ENCODE results near the gene DSG2.
"Not testable (repeated sequence)": the region's sequence is repeated elsewhere in the genome, so short reads cannot be mapped to it uniquely, and the experiment has no call there.

Gene DSG2

DNA sequence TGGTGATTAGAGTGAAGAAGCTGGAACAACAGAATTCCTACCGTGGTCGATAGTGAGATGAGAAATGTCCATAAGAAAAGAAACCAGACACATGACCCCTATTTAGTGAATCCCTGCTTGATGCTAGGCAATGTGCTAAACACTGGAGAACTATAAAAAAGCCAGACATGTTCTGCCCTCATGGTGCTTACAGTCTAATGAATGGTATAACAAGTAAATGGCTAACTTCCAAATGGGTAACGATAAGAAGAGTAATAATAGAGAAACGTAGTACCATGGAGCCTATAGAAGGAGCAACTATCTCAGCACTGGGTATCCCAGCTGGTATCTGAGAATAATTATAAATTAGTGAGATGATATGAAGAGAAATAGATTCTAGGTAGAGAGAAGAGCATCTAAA, 5.0 kb downstream of the DSG2 start:
- no peaks in the 10 kb centered on the region for H3K27me3 ChIP-seq (ENCODE audit: control insufficient read depth, insufficient read depth, low read length)
- no peak overlapping the region for H3K27ac ChIP-seq (ENCODE audit: low read length)
- H3K4me3 ChIP-seq (ENCODE audit: low read length): no peak overlapping the region
- H3K9ac ChIP-seq (ENCODE audit: low read length): no peak overlapping the region
- no peaks in the 10 kb centered on the region for H3K9me3 ChIP-seq (ENCODE audit: control insufficient read depth, low read depth, low read length)
- no peaks in the 10 kb centered on the region for H3K36me3 ChIP-seq (ENCODE audit: control insufficient read depth, low read depth, low read length)
- peaks cover 16% of the 10 kb centered on the region for H3K4me1 ChIP-seq (ENCODE audit: control insufficient read depth, low read depth, low read length)

DNA sequence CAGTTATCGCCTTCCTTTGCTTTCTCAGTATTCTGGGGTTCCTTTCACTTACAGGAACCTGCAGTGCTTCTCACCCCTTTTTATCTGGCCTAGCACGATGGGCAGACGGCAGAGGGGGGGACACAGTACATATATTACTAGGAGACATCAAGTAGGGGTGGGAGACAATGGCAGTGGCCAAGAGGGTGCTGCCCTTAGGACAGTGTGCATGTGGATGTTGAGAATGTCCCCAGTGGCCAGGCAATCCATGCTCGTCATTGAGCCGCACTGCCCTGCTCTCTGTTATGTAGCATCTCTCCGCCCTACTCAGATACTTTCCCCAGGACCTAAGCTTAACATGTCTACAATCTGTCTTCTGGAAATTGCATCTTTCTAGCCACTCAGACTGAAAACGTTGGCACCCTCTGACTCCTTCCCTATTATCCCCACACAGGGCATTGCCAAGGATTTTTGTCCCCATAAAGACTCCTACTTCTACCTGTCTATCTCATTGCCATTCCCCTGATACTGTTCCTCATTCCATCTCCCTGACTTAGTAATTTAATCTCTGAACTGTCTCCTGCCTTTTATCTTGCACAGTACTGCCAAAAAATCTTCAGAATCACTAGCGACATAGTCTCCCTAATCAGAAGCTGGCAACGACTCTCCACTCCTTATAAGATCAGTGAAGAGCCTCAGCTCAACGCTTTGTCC, 6.6 kb downstream of the DSG2 start:
- H3K9me3 ChIP-seq (ENCODE audit: control insufficient read depth, low read depth, low read length): no peaks in the 10 kb centered on the region
- no peak overlapping the region for H3K27ac ChIP-seq (ENCODE audit: low read length)
- peaks cover 1% of the 10 kb centered on the region for H3K36me3 ChIP-seq (ENCODE audit: control insufficient read depth, low read depth, low read length)
- no peak overlapping the region for H3K9ac ChIP-seq (ENCODE audit: low read length)
- no peak overlapping the region for H3K4me3 ChIP-seq (ENCODE audit: low read length)
- H3K4me1 ChIP-seq (ENCODE audit: control insufficient read depth, low read depth, low read length): peaks cover 9% of the 10 kb centered on the region
- H3K27me3 ChIP-seq (ENCODE audit: control insufficient read depth, insufficient read depth, low read length): no peaks in the 10 kb centered on the region

DNA sequence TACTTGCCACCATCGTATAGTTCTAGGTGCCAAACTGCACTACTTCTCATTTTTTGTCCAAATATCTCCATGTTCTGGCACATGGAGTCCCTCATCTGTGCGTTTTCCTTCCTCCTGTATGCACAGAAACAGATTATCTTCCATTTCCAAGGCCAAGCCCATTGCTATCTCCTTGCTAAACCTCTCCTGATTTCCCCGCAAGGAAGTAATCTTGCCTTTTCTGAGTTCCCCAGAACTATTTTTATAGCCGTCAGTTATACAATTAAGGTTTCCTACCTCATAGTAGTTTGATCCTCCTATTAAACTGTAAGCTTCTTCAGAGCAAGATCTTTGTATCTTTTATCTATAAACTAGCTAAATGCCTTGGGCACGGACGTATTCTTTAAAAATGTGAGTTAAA, 7.2 kb downstream of the DSG2 start:
- peaks cover 5% of the 10 kb centered on the region for H3K36me3 ChIP-seq (ENCODE audit: control insufficient read depth, low read depth, low read length)
- H3K27me3 ChIP-seq (ENCODE audit: control insufficient read depth, insufficient read depth, low read length): no peaks in the 10 kb centered on the region
- H3K4me3 ChIP-seq (ENCODE audit: low read length): no peak overlapping the region
- H3K9me3 ChIP-seq (ENCODE audit: control insufficient read depth, low read depth, low read length): no peaks in the 10 kb centered on the region
- H3K9ac ChIP-seq (ENCODE audit: low read length): no peak overlapping the region
- H3K4me1 ChIP-seq (ENCODE audit: control insufficient read depth, low read depth, low read length): peaks cover 4% of the 10 kb centered on the region
- H3K27ac ChIP-seq (ENCODE audit: low read length): no peak overlapping the region

DNA sequence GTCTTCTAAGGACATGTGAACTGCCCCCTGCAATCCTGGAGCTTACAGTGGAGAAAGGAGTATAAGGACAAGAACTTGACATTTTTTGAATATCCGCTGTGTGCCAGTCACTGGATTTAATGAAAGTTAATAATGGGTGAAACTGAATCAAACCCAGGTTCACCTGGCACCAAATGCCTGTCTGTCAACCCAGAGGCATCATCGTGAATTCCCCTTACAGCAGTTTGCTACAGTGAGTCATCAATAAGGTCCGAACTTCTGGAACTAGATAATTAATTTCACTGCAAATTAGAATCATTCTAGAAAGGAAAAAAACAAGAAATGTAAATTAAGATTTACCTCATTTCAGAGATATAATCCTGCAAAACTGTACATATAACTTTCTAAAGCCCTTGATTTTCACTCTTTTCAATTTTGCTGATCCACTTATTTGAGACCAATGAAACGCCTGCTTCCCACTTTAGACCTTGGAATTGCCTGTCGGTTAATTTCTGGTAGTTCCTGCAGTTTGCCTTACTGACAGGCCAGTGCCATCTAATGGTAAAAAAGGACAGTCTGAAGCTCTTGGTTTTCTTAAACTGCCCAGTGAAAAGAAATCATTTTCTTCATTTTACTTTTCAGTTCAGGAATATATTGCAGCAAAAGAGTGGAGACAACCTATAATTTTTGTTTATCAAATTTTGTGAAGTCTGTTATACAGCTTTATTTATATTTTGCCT, 8.2 kb downstream of the DSG2 start:
- Histone ChIP-seq H3K27me3 (ENCODE audit: control insufficient read depth, insufficient read depth, low read length) (no peaks in the 10 kb centered on the region), H3K4me3 (ENCODE audit: low read length) (no peak overlapping the region)

DNA sequence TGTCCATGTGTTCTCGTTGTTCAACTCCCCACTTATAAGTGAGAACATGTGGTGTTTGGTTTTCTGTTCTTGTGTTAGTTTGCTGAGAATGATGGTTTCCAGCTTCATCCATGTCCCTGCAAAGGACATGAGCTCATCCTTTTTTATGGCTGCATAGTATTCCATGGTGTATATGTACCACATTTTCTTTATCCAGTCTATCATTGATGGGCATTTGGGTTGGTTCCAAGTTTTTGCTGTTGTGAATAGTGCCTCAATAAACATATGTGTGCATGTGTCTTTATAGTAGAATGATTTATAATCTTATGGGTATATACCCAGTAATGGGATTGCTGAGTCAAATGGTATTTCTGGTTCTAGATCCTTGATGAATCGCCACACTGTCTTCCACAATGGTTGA, 9.1 kb downstream of the DSG2 start:
- not testable (repeated sequence) for H3K4me1 ChIP-seq (ENCODE audit: control insufficient read depth, low read depth, low read length); H3K36me3 ChIP-seq (ENCODE audit: control insufficient read depth, low read depth, low read length)

More for the DNA sequence above, 8.2 kb downstream of the DSG2 start:
- Histone ChIP-seq H3K27ac (ENCODE audit: low read length) (no peak overlapping the region), H3K4me1 (ENCODE audit: control insufficient read depth, low read depth, low read length) (no peaks in the 10 kb centered on the region), H3K9ac (ENCODE audit: low read length) (no peak overlapping the region), H3K9me3 (ENCODE audit: control insufficient read depth, low read depth, low read length) (no peaks in the 10 kb centered on the region), H3K36me3 (ENCODE audit: control insufficient read depth, low read depth, low read length) (peaks cover 5% of the 10 kb centered on the region)

DNA sequence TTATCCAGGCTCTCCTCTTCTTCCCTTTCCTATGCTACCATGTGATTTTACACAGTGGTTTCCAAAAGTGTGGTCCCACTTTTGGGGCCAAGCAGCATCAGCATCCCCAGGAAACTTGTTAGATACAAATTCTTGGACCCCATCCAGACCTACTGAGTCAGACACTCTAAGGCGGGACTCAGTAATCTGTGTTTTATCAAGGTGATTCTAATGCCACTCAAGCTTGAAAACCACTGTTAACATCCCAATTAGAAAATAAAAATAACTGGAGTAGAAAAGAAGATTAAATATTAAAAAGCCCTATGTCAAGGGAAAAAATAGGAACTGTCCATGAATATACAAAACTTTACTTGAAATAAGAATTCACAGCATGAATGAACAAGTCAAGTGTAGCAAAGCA, 10.8 kb downstream of the DSG2 start:
- no peak overlapping the region for H3K27ac ChIP-seq (ENCODE audit: low read length)
- peaks cover 5% of the 10 kb centered on the region for H3K4me1 ChIP-seq (ENCODE audit: control insufficient read depth, low read depth, low read length)
- H3K36me3 ChIP-seq (ENCODE audit: control insufficient read depth, low read depth, low read length): peaks cover 5% of the 10 kb centered on the region
- H3K27me3 ChIP-seq (ENCODE audit: control insufficient read depth, insufficient read depth, low read length): no peaks in the 10 kb centered on the region
- no peak overlapping the region for H3K9ac ChIP-seq (ENCODE audit: low read length)
- no peaks in the 10 kb centered on the region for H3K9me3 ChIP-seq (ENCODE audit: control insufficient read depth, low read depth, low read length)
- H3K4me3 ChIP-seq (ENCODE audit: low read length): no peak overlapping the region

More for the DNA sequence above, 9.1 kb downstream of the DSG2 start:
- H3K9me3 ChIP-seq (ENCODE audit: control insufficient read depth, low read depth, low read length); H3K4me3 ChIP-seq (ENCODE audit: low read length); H3K27me3 ChIP-seq (ENCODE audit: control insufficient read depth, insufficient read depth, low read length); H3K9ac ChIP-seq (ENCODE audit: low read length); H3K27ac ChIP-seq (ENCODE audit: low read length): not testable (repeated sequence)

DNA sequence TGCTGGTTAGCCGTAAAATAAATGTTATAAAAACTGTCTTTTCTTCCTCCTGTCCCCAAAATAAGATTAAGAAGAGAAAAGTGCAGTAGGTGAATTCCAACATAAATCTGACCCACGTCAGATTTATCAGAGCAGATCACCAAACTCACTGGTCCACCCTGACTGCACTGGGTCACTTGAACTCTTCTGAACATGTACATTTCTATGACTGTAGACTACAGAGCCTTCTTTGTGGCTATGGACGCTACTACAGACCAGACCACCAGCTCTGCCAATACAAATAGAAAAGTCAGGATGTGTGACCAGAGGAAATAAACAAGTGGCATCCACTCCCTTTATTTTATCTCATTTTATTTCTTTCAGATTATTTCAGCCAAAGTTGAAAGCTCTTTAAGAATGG, 11.6 kb downstream of the DSG2 start:
- Histone ChIP-seq H3K9me3 (ENCODE audit: control insufficient read depth, low read depth, low read length) (no peaks in the 10 kb centered on the region), H3K9ac (ENCODE audit: low read length) (no peak overlapping the region), H3K27me3 (ENCODE audit: control insufficient read depth, insufficient read depth, low read length) (no peaks in the 10 kb centered on the region), H3K4me1 (ENCODE audit: control insufficient read depth, low read depth, low read length) (peaks cover 5% of the 10 kb centered on the region), H3K36me3 (ENCODE audit: control insufficient read depth, low read depth, low read length) (peaks cover 5% of the 10 kb centered on the region), H3K27ac (ENCODE audit: low read length) (no peak overlapping the region), H3K4me3 (ENCODE audit: low read length) (no peak overlapping the region)

DNA sequence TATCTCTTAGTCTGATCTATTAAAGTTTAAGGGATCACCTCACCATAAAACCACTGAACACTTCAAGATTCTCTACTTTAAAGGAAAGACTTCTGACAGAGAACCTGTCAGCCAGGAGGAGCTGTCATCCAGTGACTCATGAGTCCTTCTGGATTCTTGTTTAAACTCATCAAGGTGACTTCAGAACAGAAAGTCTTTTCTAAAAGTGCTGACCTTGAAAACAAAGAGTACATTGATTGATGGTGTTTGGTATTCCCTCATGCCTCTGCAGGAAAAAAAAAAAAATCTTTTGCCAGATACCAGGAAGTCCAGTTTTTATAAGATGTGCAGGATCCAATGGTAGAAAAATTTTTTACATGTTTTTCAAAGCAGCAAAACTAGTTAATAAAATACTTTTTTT, 12.3 kb downstream of the DSG2 start:
- Histone ChIP-seq H3K4me3 (ENCODE audit: low read length) (no peak overlapping the region), H3K36me3 (ENCODE audit: control insufficient read depth, low read depth, low read length) (peaks cover 5% of the 10 kb centered on the region), H3K4me1 (ENCODE audit: control insufficient read depth, low read depth, low read length) (peaks cover 5% of the 10 kb centered on the region), H3K27me3 (ENCODE audit: control insufficient read depth, insufficient read depth, low read length) (no peaks in the 10 kb centered on the region), H3K27ac (ENCODE audit: low read length) (no peak overlapping the region), H3K9me3 (ENCODE audit: control insufficient read depth, low read depth, low read length) (no peaks in the 10 kb centered on the region), H3K9ac (ENCODE audit: low read length) (no peak overlapping the region)

DNA sequence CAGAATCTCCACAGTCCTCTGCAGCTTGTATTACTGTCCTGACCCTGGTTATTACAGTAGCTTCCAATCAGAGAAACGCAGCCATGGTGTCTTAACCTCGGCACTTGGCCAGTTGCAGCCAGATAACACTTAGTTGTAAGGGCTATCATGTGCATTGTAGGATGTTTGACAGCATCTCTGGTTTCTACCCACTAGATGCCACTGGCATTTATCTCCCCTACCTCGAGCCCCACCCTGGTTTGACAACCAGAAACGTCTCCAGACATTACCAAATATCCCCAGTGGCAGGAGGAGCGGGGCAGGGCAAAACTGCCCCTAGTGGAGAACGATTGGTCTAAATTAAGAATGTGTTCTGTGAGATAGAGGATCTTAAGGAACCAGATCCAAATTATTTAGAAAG, 13.1 kb downstream of the DSG2 start:
- Histone ChIP-seq H3K27ac (ENCODE audit: low read length) (no peak overlapping the region), H3K9ac (ENCODE audit: low read length) (no peak overlapping the region), H3K36me3 (ENCODE audit: control insufficient read depth, low read depth, low read length) (peaks cover 5% of the 10 kb centered on the region), H3K27me3 (ENCODE audit: control insufficient read depth, insufficient read depth, low read length) (no peaks in the 10 kb centered on the region), H3K4me1 (ENCODE audit: control insufficient read depth, low read depth, low read length) (peaks cover 6% of the 10 kb centered on the region), H3K9me3 (ENCODE audit: control insufficient read depth, low read depth, low read length) (no peaks in the 10 kb centered on the region), H3K4me3 (ENCODE audit: low read length) (no peak overlapping the region)

DNA sequence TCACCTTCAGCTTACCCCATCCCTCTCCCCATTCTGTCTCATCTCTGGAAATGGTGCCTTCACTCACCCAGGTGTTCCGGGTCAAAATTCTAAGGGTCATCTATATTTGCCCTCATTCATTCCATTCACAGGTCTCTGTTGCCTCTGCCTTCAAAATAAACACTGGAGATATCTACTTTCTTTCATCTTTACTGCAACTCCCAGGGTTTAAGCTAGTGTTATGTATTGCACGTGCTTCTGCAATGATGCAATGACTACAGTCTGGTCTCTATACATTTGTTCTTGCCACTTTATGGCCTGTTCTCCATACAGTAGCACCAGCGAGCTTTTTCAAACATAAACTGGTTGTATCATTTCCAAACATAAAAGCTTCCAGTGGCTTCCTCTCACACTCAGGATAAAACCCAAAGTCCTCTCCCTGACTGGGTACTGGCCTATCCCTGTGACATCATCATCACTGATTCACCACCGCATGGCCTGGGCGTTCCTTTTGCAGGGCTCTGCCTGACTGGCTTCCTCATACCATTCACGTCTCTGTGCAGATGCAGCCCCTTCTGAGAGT, 14.3 kb downstream of the DSG2 start:
- peaks cover 5% of the 10 kb centered on the region for H3K36me3 ChIP-seq (ENCODE audit: control insufficient read depth, low read depth, low read length)
- peaks cover 13% of the 10 kb centered on the region for H3K4me1 ChIP-seq (ENCODE audit: control insufficient read depth, low read depth, low read length)
- H3K27ac ChIP-seq (ENCODE audit: low read length): no peak overlapping the region
- no peaks in the 10 kb centered on the region for H3K9me3 ChIP-seq (ENCODE audit: control insufficient read depth, low read depth, low read length)
- no peaks in the 10 kb centered on the region for H3K27me3 ChIP-seq (ENCODE audit: control insufficient read depth, insufficient read depth, low read length)
- H3K4me3 ChIP-seq (ENCODE audit: low read length): no peak overlapping the region
- no peak overlapping the region for H3K9ac ChIP-seq (ENCODE audit: low read length)

DNA sequence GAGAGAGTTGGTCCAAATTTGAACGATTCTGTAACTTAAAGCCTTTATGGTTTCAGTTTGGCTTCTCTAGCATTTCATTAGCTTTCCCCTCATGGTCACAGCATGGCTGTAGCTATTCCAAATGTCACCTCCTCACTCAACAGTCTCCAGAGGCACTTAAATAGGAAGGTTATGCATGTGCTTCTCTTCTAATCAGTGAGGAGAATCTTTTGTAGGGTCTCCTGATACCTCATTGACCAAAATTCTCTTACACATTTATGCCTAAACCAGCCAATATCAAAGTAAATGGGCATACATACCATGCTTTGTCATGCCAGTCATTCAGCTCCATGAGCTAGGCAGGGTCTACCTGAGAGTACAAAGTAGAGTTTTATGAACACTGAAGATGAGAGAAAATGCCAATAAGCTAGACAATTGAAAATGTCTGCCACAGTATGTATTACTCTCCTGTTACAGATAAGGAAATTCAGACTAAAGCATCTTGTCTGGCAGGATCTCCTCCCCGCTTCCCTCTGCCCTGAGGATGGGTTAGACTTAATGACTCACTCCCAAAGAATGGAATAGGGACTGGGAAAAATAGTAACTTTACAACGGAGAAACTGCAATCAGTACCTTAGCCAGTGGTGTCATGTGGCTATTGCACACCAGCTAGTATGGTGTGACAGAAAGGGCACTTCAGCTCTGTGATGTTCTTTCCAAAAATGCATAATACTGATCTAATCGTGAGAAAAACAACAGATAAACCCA, 15.4 kb downstream of the DSG2 start:
- no peak overlapping the region for H3K9ac ChIP-seq (ENCODE audit: low read length)
- H3K4me3 ChIP-seq (ENCODE audit: low read length): no peak overlapping the region
- no peak overlapping the region for H3K27ac ChIP-seq (ENCODE audit: low read length)
- H3K36me3 ChIP-seq (ENCODE audit: control insufficient read depth, low read depth, low read length): peaks cover 5% of the 10 kb centered on the region
- no peaks in the 10 kb centered on the region for H3K9me3 ChIP-seq (ENCODE audit: control insufficient read depth, low read depth, low read length)
- peaks cover 13% of the 10 kb centered on the region for H3K4me1 ChIP-seq (ENCODE audit: control insufficient read depth, low read depth, low read length)
- no peaks in the 10 kb centered on the region for H3K27me3 ChIP-seq (ENCODE audit: control insufficient read depth, insufficient read depth, low read length)
